Thyroid gland (tissue), 4 donors: ENCODE data around the gene DDX24. TPM values are rescaled to one million over a fixed set of nuclear protein-coding genes. Genes with fewer than 3 reads are reported as not detected.
A peak's percentile ranks its signal among the peaks of the same experiment; 100 is the strongest.

Experiments used
- DNase-seq, 2 donors: peaks; one replicate each; pipeline ENCODE4 v3.0.0-alpha.2; 2019
- H3K27ac ChIP-seq, 3 donors: fragments of 200-600 bp; sonication (generic); 1 replicate in 2 of 3; 2 replicates in 1 of 3; pipeline ENCODE4 v1.5.1; 2016 to 2019; ENCODE audit warnings: mild to moderate bottlenecking in 1 of 3, moderate library complexity in 1 of 3
- H3K27me3 ChIP-seq: fragments of 200-600 bp; sonication (generic); one replicate; pipeline ENCODE4 v1.5.1; 2019
- H3K36me3 ChIP-seq, 2 donors: fragments of 200-600 bp; sonication (generic); one replicate each; pipeline ENCODE4 v1.5.1; 2016 to 2019
- H3K4me1 ChIP-seq, 2 donors: fragments of 200-600 bp; sonication (generic); one replicate each; pipeline ENCODE4 v1.5.1; 2017 to 2019
- H3K4me3 ChIP-seq, 3 donors: fragments of 200-600 bp; sonication (generic); replicated peaks in 1 of 3; 1 replicate in 2 of 3; 2 replicates in 1 of 3; pipeline ENCODE4 v1.5.1; 2016; ENCODE audit warnings: mild to moderate bottlenecking in 1 of 3
- H3K9me3 ChIP-seq: fragments of 200-600 bp; sonication (generic); one replicate; pipeline ENCODE4 v1.5.1; 2017
- POLR2A ChIP-seq, 2 donors: fragments of 450-650 bp; IDR thresholded peaks; one replicate each; pipeline ENCODE4 v1.6.1; 2017; ENCODE audit warnings: antibody characterized with exemption in 2 of 2, mild to moderate bottlenecking in 2 of 2, moderate library complexity in 1 of 2
- WGBS, 2 donors: methylation state at CpG; one replicate each; pipeline ENCODE4 v1.1.5; 2017; 5-methylcytosine and 5-hydroxymethylcytosine counted together
- intact Hi-C: fragments of 100-400 bp; cut with DNase I; formaldehyde crosslinking; loops from one replicate; pipeline ENCODE4 v1.15.1; 2023
- total RNA-seq, 4 donors: library from RNA; depleted of rRNA; stranded (reverse); fragments of >200 nt; gene quantifications; one replicate each; pipeline ENCODE4 v1.2.3, GENCODE V29; 2016
- TF ChIP-seq, protein P1 (sequence below), 6 experiments: fragments of 200-600 bp in 3 of 6; fragments of 450-650 bp in 3 of 6; sonication (generic) in 3 of 6; IDR thresholded peaks; one replicate each; pipeline ENCODE4 v1.5.1; 2016 to 2019; ENCODE audit warnings: antibody characterized with exemption in 6 of 6, mild to moderate bottlenecking in 2 of 6, inconsistent platforms in 1 of 6, moderate library complexity in 1 of 6

Gene DDX24
- total RNA-seq, 4 donors from 2014 or later = 139 to 209 (median 193) TPM

DNA sequence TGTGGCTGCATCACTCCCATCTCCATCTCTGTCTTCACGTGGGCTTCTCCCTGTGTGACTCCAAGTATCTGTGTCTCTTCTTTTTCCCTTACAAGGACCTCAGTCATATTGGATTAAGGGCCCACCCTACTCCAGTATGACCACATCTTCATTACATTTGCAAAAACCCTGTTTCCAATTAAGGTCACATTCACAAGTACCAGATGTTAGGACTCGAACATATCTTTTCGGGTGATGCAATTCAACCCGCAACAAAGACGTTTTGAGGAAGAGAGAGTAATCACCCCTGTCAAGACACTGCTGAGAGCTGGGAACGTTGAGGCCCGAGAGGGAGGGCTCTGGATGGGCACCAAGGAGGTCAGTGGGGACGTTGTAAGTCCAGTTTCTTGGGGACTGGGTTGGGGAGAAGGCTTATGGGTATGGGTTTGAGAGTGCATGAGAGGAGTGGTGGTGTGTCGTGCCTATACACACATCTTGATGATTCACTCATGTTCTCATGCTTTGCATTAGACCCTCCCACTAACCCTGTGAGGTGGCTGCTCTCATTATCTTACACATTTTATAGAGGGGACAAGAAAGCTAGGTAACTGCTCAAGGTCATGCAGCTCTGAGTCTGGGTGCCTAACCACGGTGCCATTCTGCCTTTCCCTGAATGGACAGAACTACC, 17.5 kb upstream of the DDX24 start:
- Histone ChIP-seq H3K27ac (no peak overlapping the region), H3K9me3 (no peaks in the 10 kb centered on the region), H3K27me3 (no peaks in the 10 kb centered on the region), H3K4me1 (no peaks in the 10 kb centered on the region), H3K36me3 (no peaks in the 10 kb centered on the region), H3K4me3 (no peak overlapping the region)
- intact Hi-C loops = no loop called here
- WGBS, 2 donors = 74 to 88% methylated on average over 10 of the region's 10 CpGs
- DNase-seq = no peak
- no peak for TF ChIP-seq POLR2A (IDR thresholded peaks at IDR 0.05)
- TF ChIP-seq, protein P1, sequence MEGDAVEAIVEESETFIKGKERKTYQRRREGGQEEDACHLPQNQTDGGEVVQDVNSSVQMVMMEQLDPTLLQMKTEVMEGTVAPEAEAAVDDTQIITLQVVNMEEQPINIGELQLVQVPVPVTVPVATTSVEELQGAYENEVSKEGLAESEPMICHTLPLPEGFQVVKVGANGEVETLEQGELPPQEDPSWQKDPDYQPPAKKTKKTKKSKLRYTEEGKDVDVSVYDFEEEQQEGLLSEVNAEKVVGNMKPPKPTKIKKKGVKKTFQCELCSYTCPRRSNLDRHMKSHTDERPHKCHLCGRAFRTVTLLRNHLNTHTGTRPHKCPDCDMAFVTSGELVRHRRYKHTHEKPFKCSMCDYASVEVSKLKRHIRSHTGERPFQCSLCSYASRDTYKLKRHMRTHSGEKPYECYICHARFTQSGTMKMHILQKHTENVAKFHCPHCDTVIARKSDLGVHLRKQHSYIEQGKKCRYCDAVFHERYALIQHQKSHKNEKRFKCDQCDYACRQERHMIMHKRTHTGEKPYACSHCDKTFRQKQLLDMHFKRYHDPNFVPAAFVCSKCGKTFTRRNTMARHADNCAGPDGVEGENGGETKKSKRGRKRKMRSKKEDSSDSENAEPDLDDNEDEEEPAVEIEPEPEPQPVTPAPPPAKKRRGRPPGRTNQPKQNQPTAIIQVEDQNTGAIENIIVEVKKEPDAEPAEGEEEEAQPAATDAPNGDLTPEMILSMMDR (IDR thresholded peaks at IDR 0.05) = no peak

GRCh38 chr14:94097091-94097490, 16.1 kb upstream of the DDX24 start:
- H3K27me3 ChIP-seq = no peaks in the 10 kb centered on the region
- WGBS, 2 donors = 66 to 72% methylated on average over 4 of the region's 4 CpGs
- H3K4me1 ChIP-seq = no peaks in the 10 kb centered on the region
- H3K36me3 ChIP-seq = no peaks in the 10 kb centered on the region
- no peak overlapping the region for H3K27ac ChIP-seq
- peak; percentile 53 for DNase-seq
- no peaks in the 10 kb centered on the region for H3K9me3 ChIP-seq
- TF ChIP-seq, protein P1 (IDR thresholded peaks at IDR 0.05) = no peak
- no peak for TF ChIP-seq POLR2A (IDR thresholded peaks at IDR 0.05)
- intact Hi-C loops = no loop called here
- no peak overlapping the region for H3K4me3 ChIP-seq

DNA sequence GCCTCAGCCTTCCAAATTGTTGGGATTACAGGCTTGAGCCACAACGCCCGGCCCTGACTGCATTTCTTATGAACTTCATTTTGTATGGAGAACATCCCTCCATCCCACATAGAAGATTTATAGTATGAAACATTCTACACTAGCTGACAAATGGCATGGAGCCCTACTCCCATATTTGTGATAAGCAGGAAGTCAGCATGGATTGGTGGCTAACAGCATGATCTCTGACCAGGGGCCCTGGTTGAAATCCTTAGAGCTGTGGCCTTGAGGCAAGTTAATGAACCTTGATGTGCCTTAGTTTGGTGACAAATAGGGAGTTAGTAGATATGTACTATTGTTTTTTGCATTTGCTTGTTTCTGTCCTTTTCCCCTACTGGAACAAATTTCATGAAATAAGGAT, 12.4 kb upstream of the DDX24 start:
- TF ChIP-seq, protein P1 (IDR thresholded peaks at IDR 0.05) = no peak
- no peak for TF ChIP-seq POLR2A (IDR thresholded peaks at IDR 0.05)
- intact Hi-C loops = no loop called here
- WGBS, 2 donors = 97 to 100% methylated on average over 2 of the region's 2 CpGs

DNA sequence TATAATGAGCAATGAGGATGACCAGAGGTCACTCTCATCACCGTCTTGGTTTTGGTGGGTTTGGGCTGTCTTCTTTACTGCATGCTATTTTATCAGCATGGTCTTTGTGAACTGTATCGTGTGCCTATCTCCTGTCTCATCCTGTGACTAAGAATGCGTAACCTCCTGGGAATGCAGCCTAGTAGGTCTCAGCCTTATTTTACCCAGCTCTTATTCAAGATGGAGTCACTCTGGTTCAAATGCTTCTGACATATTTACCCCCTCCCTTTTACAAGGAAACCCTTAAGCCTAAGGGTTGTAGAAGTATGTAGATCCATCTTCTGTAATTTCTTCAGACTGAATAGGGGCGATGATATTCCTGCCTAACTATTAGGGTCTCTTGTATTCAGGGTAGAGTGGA, 8.5 kb upstream of the DDX24 start:
- Histone ChIP-seq H3K9me3 (no peaks in the 10 kb centered on the region), H3K27me3 (no peaks in the 10 kb centered on the region), H3K36me3 (no peaks in the 10 kb centered on the region), H3K4me1 (no peaks in the 10 kb centered on the region), H3K27ac (no peak overlapping the region), H3K4me3 (no peak overlapping the region)
- intact Hi-C loops = no loop called here
- DNase-seq = no peak
- 89 to 95% methylated on average over 4 of the region's 4 CpGs for WGBS, 2 donors
- TF ChIP-seq, protein P1 (IDR thresholded peaks at IDR 0.05) = no peak
- no peak for TF ChIP-seq POLR2A (IDR thresholded peaks at IDR 0.05)

More for the DNA sequence above, 12.4 kb upstream of the DDX24 start:
- DNase-seq = no peak
- no peaks in the 10 kb centered on the region for H3K27me3 ChIP-seq
- no peaks in the 10 kb centered on the region for H3K36me3 ChIP-seq
- no peaks in the 10 kb centered on the region for H3K4me1 ChIP-seq
- H3K9me3 ChIP-seq = no peaks in the 10 kb centered on the region
- H3K27ac ChIP-seq = no peak overlapping the region
- no peak overlapping the region for H3K4me3 ChIP-seq

- TF ChIP-seq POLR2A (IDR thresholded peaks at IDR 0.05) = no peak
- TF ChIP-seq, protein P1 (IDR thresholded peaks at IDR 0.05) = no peak
- 89 to 90% methylated on average over 5 of the region's 5 CpGs for WGBS, 2 donors
- no peaks in the 10 kb centered on the region for H3K9me3 ChIP-seq
- no peak for DNase-seq
- no peak overlapping the region for H3K27ac ChIP-seq
- no peak overlapping the region for H3K4me3 ChIP-seq
- H3K27me3 ChIP-seq = no peaks in the 10 kb centered on the region
- no peaks in the 10 kb centered on the region for H3K36me3 ChIP-seq
- intact Hi-C loops = no loop called here
- no peaks in the 10 kb centered on the region for H3K4me1 ChIP-seq
Measured at GRCh38 chr14:94088516-94088915, 7.5 kb upstream of the DDX24 start.
